HG02981 (cell line): ENCODE results near the gene ADAM10.

ENCODE experiments used
- ATAC-seq: cut with Tn5 transposase; IDR thresholded peaks from one replicate; pipeline ENCODE4 v1.9.1; 2021; ENCODE audit warnings: mild to moderate bottlenecking, moderate library complexity; ENCODE audit not compliant: unreplicated experiment

Gene ADAM10

DNA sequence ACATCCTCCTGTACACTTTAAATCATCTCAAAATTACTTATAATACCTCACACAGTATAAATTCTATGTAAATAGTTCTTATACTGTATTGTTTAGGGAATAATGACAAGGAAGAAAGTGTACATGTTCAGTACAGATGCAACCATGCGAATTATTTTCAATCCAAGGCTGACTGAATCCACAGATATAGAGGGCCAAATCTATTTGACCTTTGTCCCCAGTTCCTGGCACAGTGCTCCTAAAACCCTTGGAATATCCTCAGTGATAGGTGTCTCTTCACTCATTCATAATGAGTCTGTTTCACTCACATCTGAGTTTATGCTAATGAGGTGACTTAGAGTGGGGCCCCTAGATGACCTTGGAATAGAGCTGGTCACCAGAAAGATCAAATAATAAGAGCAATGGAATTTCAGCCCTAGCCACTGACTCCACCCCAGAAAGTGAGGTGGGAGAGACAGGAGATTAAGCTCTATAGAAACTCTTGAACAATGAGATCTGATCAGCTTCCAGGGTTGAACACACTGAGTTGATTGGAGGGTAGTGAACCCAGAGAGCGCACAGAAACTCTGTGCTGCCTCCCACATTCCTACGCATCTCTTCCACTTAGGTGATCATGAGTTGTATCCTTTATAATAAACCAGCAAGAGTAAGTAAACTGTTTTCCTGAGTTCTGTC lies 65.3 kb downstream of the ADAM10 start:
- no peak for ATAC-seq

DNA sequence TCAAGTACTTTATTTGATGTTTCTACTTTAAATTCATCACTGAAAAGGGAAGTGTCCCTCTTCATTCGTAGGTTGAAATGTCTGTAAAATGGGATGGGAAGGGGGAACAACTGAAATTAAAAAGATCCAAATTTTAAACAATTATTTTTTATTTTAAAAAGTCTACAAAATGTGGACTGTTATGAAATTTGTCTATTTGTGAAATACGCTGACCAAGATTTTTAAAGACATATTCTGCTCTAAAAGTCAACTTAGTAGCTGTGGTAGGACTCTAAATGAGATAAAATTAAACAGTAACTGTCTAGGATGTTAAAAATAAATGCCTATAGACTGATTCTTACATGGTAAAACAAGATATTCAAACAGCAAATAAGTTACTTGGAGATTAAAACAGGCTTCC lies 67.3 kb downstream of the ADAM10 start:
- ATAC-seq, result no peak

GRCh38 chr15:58678683-58679082 lies 70.8 kb downstream of the ADAM10 start:
- no peak for ATAC-seq

DNA sequence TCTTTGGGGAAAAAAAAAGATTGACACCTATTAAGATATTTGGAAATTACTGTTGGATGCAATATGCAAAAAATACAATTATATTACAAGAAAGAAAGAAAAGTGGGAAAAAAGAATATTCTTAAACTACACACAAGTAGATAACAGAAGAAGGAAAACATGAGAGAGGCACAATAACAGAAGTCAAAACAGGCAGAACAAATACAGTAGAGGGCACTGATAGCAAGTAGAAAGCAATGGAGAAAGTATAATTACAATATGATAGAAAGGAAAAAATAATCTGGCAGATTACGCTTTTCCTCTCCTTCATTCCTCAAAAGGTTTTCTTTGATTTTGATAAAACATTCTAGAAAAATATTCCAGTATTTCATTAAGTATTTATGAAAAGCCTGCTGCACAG lies 72.1 kb downstream of the ADAM10 start:
- no peak for ATAC-seq

DNA sequence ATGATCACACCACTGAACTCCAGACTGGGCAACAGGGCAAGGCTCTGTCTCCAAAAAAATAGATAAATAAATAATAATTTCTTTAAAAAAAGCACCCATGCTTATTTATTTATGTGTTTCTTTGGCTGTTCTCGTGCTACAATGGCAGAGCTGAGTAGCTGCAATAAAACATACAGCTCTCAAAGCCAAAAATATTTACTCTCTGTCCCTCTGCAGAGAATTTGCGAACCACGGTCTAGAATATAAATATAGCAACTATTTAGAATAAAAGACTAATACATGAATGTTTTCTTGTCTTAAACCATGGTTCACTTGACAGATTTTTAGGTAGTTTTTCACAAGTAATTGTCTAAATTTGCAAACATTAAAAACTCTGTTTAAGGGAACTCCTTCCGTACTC lies 72.7 kb downstream of the ADAM10 start:
- no peak for ATAC-seq

- ATAC-seq, result no peak
These were observed 78.3 kb downstream of the ADAM10 start for GRCh38 chr15:58671186-58671585.

DNA sequence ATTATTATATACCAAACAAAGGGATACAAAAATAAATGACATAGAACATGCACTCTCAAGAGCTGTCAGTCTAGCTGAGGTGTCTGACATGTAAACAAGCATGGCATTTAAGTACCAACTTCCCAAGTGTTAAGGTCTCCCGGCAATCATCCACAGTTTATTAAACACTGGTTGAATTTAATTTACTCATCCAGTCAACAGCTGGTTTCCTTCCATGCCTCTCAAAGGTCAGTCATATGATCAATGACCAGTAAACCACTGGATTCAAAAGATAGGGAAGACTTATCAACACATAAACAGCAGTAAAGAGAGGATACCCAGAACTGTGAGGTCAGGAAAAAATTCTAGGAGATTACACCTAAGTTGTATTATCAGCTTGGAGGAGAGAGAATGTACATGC lies 80.4 kb downstream of the ADAM10 start:
- no peak for ATAC-seq

DNA sequence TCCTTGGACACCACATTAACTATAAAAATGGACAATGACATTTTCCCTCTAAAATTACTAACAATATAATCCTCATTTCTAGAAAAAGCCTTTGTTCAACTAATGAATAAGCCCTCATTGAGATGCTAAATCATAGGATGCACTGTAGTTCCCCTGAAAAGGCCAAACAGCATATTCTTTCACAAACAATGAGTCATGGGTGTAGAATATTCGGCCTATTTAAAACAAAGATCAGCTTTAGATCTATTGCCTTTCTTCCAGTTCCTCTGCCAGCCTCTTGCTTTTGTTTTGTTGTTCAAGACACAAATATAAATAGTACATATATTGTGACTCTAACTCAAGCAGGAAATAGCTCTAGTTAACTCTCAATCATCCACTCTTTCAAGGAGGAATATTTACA lies 82.5 kb downstream of the ADAM10 start:
- no peak for ATAC-seq

DNA sequence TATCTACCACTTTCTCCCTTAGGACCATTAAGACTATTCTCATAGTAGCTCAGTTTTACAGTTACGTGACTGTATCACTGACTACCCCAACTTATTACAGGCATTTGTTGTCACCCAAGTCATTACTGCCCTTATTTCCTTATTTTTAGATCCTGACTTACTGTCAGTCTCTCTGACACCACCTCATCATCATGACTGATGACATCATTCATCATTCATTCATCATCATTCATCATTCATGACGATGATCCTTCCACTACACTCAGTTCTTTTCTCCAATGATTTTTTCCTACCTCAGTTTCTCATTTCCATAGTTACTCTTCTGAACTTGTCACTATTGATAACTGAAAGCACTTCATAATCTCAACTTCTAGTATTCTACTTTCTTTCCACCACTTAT lies 83.8 kb downstream of the ADAM10 start:
- ATAC-seq, result no peak

- no peak for ATAC-seq
These were observed 99.4 kb downstream of the ADAM10 start for GRCh38 chr15:58650102-58650501.

DNA sequence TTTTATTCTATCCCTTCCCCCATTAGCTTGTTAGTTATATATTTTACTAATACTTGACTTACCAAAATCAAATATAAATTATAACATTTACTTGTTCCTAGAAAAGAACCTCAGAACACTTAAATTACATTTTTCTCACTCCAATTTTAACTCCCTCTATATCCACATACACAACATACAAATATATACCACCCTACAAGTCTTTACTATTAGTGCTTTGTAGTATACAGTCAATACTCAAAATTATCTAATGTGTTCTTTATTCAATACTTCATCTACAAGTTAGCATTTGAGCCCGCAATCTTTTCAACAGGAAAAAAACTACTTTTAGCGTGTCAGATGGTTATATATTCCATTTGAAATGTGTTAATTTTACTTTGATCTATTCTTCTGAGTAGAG lies 100.3 kb downstream of the ADAM10 start:
- no peak for ATAC-seq

- ATAC-seq, result no peak
These were observed 105.5 kb downstream of the ADAM10 start for GRCh38 chr15:58643996-58644395.

DNA sequence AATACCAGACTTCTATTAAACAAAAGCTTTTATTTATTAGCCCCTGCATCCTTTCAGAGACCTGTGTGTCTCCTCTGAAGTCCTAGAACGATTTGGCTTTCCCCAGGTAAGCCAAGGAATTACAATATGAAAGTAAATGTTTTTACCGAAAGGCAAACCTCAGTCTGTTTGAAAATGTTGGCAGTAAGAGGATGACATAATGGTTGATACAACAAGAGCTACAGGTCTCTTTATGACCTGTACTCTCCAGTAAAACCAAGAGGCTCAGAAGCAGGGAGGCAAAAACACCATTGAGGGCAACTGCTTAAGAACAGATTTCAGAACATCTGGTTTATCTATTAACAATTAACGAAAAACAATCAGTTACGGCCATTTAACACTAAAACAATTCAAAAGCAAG lies 107.8 kb downstream of the ADAM10 start:
- no peak for ATAC-seq

- no peak for ATAC-seq
These were observed 109.5 kb downstream of the ADAM10 start for GRCh38 chr15:58639992-58640391.

GRCh38 chr15:58639002-58639756 lies 110.3 kb downstream of the ADAM10 start:
- ATAC-seq, result no peak

DNA sequence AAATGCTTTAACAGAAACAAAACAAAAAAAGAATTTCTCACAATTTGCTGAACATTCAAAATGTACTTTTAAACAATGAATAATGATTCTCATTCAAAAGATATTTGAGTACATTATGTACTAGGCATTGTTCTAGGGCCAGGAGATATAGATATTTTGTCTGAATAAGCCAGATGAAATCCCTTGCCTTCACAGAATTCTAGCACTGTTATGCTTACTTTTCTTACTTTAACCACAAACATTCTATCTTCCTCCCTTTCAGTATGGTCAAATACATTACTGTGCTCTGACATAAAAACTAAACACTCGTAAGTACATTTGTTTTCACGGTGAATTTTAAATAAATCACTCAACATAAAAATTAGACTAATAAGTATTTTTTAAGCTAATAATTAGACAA lies 116.7 kb downstream of the ADAM10 start:
- no peak for ATAC-seq

DNA sequence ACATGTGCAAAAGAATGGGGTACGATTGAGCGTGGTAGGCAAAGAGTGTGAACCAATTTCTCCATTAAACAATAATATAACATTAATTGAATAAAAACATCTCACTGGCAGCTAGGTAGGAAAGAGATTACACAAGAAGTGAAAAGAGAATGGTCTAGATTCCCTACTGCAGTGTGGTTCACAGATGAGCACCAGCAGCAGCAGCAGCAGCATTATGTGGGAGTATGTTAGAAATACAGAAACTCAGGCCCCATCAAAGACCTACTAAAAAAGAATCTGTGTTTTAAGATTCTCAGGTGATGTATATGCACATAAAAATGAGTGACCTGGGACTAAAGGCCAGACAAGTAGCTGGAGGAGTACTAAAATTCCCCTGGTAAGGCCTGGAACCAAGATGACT lies 118.2 kb downstream of the ADAM10 start:
- no peak for ATAC-seq

DNA sequence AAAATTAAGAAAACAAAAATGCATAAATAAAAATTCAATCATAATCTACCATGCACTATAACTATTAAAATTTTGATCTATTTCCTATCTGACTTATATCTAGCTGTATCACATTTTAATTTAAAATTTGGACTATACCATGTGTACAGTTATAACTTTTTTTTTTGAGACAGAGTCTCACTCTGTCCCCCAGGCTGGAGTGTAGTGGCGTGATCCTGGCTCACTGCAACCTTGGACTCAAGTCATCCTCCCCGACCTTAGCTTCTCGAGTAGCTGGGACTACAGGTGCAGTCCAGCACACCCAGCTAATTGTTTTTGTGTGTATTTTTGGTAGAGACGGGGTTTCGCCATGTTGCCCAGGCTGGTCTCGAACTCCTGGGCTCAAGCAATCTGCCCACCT lies 119.9 kb downstream of the ADAM10 start:
- ATAC-seq, result no peak

- no peak for ATAC-seq
These were observed 121.1 kb downstream of the ADAM10 start for GRCh38 chr15:58628206-58628947.

GRCh38 chr15:58627701-58628100 lies 121.8 kb downstream of the ADAM10 start:
- ATAC-seq, result no peak

DNA sequence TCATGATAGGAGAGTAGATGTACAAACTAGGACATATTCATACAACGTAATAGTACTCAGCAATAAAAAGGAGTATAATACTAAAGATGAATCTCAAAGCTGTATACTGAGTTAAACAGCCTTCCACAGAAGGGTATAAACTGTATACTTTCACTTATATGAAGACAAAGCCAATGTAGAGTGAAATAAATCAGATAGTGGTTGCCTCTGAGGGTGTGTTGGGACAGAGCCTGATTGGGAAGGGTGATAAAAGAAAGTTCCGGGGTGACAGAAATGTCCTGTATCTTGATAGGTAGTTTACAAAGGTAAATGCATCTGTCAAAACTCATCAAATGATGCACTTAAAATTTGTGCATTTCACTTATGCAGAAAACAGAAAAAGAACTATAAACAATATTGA lies 122.5 kb downstream of the ADAM10 start:
- ATAC-seq, result no peak

DNA sequence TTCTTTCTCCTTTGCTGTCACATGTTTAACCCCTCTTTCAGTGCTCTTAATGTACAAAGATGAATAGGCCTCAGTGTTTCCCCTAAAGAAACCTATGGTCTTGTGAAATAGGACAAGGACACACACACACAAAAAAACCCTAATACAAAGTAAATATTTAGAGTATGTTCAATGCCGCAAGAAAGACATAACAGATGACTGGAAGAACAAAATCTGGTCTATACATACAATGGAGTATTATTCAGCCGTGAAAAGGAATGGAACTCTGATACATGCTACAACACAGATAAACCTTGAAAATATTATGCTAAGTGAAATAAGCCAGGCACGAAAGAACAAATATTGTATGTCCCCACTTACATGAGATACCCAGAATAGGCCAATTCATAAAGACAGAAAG lies 123.1 kb downstream of the ADAM10 start:
- ATAC-seq, result no peak
